NK-92 treated with Interleukin-12 subunit alpha and Interleukin-12 subunit beta, amount 100 ng/mL, for 24 hours (cell line): Measurements from ENCODE around the gene DPYSL3.

ENCODE experiments used
- DNase-seq: peaks from one replicate; lab custom pipeline; 2025; lab: John Stamatoyannopoulos, UW

DPYSL3 gene

DNA sequence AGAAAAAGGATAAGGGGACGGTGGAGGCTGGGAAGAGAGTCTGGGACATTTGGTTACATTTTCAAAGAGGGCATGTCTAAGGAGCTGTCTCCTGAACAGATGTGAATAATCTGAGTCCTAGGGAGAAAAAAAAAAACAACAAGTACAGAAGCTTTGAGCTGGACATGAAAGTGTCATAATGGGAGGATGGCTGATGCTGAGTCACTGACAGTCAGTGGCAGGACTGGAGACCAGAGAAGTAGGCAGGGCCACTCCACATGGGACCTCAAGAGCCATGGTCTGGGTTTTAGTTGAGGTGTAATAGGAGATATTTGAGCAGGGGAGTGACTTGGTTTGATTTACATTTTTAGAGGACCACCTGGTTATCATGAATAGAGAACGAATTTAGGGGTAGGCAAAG is 70.6 kb downstream of the DPYSL3 start:
- DNase-seq: no peak

DNA sequence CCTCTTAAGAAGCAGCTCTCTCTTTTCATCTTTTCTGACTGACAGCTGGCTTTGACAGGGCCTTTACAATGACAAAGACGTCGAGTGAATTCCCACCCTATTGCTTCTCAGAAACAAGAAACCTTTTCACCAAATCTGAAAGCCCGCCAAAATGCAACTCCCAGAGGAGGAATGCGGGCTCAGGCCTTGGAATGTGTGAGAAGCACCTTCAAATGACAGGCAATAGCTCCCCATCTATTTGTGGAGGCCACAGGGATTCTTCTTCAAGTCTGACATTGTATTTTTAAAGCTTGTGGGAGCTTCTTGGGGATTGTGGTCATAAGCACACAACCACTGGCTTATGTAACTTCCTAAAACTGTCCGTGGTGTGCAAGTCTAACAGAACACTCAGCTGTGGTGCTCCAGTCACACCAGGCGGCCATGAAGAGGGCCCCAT is 72.7 kb downstream of the DPYSL3 start:
- DNase-seq: no peak

DNA sequence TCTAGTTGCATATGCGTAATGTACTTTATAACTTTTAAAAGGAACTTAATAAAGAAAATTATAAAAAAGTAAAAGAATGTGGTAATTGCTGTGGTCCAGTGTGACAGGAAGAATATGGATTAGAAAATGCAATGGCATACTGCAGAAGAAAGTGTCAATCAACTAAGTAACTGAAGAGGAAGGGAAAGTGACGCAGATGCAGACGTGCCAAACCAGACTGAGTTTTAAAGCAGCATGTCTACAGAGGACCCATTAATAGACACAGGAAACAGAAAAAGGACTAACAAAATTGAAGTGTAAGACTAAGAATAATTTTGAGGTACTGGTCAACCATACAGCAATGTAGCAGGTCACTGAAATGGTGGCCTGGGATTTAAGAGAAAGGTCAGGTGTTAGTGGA is 73.3 kb downstream of the DPYSL3 start:
- DNase-seq: no peak

DNA sequence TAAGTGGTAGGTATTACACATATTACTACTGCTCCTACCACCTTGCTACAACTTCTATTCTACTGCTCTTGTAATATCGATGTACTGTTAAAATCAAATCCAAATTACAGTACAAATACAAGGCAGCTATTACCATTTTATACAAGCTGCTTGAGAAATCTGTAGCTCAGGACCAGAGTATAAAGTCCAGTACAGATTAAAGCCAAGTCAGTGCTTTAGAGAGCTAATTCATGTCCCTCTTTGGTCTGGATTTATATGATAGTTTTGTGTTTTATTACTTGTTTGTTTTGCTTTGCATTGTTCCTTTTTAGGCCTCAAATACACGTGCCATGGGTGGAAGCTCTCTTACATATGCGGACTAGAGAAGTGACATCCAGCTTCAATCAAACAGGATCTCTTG is 75.8 kb downstream of the DPYSL3 start:
- DNase-seq: no peak

DNA sequence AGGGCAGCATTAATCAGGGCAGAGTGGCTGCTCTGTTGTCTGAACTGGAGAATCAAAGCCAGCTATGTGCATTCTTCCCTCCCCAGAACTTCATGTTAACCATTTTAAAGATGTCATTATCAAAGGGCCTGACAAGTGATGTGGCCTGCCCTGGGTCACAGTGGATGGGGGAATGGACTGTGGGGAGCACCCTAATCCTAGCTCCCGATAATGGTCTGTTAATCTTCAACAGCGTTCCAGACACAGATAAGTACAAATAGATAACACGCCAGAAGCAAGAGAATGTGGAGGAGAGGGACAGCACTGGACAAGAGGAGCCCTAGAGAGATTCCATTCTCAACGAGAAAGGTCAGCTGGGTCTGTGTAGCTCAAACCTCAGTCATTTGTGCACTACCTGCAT is 77.5 kb downstream of the DPYSL3 start:
- no peak for DNase-seq

DNA sequence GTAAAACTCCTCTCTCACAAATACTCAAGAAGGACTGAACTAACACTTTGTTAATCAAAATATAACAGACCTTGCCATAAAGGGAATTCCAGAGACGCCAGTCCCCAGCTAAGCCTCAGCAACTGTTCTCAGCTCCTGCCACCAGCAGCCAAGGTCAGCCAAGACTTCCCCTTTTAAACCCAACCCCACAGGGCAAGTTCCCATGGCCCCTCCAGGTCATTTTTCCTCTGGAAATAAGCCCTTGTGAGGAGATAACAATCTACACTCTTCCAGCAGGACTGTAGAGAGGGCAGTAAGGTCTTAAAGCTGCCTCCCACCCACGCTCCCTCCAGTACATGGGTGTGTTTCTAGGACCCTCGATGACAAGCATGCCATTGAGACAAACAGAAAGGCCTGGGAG is 78.3 kb downstream of the DPYSL3 start:
- DNase-seq: no peak

DNA sequence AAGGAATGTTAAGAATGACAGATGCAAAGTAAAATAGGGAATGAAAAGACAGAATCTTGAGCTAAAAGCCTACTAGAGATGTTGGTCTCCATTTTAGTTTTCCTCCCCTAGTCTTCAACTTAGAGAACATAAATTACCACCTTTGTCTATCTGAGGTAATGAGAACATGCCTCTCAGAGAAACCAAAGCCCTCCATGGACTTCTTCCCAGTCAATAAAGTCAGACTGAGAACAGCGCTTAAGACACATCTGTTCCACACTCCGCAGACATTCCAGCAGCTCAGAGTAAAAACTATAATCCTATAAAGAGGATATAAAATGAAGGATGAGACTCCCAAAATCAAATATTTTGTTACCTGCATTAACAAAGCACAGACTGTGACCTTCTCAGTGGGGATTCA is 79.2 kb downstream of the DPYSL3 start:
- no peak for DNase-seq

DNA sequence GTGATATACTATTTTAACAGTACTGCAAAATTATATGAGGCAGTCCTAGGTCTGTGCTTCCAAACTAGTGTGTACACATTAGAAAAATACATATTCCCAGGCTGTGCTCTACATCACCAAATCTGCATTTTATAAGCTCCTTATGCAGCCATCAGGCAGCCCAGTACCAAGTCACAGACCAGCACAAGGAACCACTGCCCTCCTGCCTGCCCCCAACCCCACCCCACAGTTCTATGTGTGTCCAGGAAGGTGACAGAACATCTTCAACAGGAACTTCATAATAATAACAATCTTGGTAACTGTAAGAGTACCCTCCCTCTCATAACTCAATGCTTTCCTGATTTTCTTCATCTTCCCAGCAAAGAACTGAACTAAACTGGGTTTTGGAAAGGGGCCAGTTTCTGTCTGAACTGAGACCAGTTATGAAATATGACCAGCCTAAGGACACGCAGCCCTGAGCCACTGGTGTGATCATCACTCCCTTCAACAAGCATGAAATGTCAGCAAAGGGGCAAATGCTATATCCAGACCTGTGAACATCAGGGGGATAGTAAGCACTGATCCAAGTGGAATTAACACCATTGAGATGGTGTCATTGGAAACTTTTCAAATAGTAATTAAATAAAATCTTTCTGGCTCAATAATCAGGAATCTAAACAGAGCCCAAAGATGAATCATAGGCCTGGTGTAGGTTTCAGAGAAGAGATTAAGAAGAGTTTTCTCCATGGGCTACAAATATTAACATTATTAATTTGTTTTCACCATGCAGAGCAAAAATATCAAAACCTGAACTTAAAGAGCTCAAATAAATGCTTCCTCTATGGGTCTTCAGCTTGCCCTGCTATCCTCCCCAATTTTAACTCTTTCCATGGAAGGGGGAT is 82.1 kb downstream of the DPYSL3 start:
- DNase-seq: no peak

DNA sequence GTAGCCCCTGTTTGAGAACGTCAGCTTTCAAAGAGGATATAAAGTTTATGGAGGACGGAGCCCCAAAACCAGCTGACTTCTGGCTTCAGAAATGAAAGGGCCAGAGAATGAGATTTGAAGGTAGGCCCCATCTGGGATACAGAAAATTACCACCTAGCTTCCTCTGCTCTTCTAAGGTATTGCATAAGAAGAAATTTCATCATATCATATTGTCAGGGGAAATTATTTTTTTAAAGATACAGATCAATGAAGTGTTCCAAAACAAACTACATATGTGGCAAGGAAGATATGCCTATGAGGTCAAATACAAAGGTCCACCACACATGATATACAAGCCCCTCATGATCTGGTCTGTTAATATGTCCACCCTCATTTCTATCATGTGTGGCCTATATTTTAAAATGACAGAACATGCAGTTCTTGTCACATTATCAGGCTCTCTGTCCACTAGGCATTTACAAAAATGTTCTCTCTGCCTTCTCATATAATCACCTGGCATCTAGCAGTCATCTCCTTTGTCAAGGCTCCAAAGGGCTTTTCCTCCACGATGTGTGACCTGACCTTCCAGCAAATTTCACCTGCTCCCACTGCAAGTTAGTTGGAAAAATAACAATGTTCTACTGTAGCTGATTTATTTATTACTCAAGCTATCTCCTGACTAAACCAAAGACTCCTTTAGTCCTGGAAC is 83.1 kb downstream of the DPYSL3 start:
- DNase-seq: no peak

DNA sequence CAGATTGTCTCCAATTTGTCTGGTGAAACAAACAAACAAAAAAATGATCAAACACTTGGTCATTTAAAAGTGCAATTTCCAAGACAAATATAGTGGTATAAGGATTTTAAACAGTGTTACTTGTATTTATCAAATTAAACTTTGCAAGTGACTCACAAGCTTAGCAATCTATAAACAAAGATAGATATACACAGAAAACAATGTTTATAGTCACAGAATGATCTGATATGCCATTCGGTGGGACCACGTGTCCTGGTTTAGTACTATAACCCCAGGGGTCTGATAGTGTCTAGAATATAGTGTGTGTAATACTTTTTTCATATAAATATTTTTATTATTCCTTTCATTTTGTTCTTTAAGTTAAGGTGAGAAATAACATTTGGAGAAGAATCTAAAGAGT is 91.3 kb downstream of the DPYSL3 start:
- DNase-seq: no peak

DNA sequence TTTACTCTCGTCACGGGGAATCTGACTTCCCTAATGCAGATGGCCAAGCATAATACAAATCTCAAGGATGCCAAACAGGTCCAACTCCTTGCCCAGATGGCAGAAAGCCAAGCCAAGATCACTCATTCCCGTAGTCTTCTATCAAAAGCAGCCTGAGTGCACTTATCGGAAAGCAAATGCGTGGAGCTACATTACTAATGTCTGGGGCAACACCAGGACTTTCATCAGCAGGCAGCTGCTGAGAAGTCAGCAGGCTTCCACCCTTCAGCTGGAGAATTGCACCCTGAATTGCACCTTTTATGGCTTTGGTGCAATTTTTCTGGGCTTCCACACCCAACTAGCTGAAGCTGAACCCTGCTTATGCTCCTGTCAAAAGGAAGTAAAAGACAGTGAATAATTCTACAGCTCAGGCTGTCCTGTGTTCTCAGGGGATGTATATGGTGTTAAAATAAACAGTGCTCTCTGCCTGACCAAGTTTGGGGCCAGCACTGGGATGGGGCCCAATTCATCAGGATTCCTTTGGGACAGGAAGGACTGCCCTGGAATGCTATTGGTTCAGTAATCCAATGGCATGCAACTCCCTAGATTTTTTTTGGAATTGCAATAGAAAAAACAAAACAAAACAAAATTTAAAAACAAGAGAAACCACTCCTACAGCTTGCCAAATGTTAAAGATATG is 92.6 kb downstream of the DPYSL3 start:
- DNase-seq: no peak

DNA sequence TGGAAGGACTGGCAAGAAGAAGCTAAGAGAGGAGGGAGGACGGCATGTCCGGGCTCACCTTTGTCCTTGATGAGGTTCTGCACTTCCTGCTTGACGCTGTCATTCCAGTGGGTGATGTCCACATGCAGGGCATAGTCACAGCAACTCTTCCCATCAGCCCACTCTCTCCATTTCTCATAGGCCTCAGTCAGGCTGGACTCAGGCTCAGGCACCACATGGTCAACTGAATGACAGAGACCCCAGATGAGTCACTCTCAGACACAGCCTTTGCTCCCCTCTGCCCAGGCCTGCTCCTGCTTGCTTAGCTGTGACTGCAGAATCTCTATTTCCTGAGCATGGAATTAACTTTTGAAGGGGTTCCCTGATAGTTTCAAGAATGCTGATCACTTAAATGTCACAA is 94.2 kb downstream of the DPYSL3 start:
- no peak for DNase-seq

DNA sequence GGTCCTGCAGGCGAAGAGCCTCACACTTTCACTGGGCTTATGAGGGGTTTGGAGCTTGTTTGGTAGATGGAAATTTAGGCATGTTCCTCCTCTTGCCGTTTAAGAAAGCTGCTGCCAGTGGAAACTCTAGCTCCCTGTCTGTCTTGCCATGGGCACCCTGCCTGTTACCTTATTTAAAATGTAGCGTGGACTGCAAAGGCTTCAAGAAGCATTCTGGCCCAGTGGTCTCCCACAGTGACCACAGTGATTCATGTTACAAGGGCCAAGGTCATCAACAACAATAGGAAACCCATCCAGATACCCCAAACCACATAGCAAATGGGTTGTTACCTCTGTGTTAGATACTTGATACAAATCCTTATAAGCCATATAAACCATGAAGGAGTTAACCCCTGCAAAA is 96.6 kb downstream of the DPYSL3 start:
- no peak for DNase-seq

DNA sequence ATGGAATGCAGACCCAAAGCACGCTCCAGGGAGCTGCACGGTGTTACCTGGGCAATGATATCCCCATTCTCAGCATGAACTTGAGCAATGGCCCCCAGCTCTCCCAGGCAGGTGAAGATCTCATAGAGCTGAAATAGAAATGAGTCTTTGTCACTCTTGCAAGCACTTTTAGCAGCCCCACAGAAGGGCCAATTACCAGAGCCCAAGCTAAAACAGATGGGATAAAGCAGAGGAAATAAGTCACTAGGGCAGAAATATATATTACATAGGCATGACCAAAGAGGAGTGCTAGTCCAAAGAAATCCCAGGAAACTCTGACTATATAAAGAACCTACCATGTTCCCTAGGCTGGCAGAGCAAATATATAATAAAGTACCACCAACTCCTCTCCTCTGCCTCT is 97.3 kb downstream of the DPYSL3 start:
- DNase-seq: no peak

DNA sequence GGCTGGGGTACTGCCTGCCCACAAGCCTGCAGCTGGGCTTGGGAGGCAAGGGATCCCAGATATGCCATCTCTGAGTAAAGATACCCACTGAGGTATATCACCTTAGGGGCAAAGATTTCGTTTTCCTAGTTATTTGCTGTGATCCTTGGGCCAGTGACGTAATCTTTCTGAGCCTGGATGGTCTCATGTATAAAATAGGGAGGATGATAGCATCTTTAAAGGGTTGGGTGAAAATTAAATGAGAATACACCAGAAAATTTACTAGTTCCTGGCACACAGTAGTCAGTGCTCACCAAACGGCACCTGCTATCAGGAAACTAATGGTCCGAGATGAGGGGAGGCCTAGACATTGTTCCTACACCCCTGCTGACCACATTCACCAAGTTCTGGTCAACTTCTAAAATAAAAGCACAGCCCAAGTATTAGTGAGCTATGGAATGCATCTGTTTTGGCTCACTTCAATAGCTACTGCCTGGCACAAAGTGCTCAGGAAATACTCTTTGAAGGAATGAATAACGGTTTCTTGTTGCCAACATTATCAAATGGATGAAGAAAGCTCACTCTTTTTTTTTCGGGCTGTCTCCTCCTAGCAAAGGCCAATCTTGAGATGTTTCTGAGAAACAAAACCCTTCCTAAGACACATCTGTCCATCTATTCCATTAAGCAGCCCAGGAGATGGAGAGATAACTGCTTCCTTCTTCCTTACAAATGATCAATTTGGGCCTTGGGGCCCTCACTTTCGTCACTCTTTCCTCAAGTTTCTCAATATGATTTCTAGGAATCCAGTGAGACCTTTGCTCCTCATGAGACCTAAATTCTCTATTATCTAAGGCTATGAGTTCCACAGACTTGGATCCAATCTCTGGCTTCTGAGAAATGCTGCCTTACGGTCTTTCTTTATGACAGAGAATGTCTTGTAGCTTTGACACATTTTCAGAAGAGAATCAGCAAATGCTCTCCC is 98.2 kb downstream of the DPYSL3 start:
- DNase-seq: no peak

DNA sequence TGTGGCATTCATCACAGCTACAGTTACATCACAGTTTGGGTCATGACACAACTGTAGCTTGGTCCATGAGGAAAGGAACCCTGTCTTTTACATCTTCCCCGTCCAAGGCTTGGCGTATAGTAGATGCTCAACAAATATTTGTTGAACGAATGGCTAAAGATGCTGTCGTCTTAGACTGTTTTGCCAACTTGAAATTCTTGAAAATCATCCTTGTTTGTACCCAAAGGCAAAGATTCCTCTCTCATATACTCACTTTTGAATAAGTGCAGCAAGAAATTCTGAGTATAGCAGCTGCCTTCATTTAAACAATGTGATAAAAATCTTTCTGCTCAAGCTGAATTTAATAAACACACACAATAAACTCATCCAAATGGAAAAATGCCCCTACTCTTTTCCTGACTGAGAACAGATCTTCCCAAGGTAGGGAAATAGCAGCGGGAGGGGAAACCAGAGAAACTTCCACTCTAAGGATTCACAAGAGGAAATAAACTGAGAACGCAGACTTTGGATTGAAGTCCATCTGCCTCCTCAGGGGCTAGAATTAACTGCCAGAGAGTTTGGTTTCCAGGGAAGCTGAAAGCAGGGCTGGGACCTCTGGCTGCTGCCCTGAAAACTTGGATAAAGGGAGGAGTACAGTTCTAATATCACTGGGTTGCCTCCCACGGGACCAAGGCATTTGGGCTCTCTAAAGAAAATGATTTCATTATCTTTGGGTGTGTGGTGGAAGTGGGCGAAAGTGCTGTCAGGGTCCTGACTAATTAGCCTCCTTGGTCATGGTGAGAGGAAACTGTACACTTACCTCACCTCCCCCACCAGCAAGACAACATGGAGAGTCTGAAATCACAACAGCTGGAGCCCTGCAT is 99.1 kb downstream of the DPYSL3 start:
- no peak for DNase-seq

DNA sequence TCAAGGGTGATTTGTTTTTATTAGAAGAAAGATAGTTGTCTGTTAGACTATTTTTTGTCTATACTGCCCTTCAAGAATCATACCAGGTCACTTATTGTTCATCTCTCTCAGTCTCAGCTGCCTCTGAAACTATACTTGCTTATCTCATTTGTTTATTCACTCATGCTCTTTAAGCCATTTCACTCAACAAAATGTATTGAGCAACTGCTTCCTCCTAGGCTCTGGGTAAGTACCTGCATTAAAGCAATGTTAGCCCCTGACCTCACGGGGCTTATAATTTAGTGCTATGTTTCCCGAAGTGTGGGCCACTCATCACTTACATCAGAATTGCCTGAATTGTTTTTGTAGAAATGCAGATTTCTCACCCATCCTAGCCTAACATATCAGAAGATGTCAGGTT is 100.9 kb downstream of the DPYSL3 start:
- no peak for DNase-seq

DNA sequence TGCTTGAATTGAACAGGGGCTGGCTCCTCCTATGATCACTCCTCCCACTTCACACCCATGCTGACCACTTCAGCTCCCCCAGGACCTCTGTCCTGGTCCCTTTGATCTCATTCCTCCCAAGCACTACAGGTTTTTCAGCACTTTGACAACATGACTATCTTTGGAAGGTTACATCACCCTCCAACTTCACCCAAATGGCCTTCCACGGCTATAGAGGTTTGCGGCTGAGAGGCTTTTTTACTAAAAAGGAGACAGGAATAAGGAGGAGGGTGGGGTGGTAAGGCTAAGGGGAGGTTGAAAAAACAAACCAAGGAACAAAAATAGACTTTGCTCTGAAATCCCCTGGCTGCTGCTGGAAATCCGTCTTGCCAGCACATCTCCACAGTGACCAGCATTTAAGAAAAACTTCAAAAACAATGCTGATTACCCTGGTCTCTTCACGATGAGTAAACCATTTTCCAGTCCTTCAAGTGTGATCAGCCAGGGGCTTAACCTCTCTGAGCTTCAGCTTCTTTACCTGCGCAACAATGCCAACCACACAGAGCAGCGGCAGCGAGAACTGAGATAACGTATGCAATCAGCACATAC is 102.7 kb downstream of the DPYSL3 start:
- no peak for DNase-seq

DNA sequence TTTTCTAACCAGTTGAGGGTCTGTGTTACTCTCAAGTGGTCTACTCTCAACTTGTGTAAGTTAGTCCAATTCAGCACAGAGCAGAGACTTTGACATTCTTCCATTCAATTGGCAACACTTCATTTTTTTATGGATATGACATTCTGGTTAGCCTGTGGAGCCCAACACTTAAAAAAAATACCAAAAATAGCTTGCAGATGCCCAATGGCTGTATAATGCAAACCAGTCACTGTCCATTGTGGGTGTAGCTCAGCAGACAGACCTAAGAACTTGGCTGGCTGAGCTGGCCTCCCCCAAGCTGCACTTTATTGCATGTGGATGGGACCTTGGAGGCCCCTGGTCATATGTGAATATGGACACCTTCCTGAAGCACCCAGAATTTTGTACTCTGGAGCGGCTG is 103.2 kb downstream of the DPYSL3 start:
- no peak for DNase-seq

DNA sequence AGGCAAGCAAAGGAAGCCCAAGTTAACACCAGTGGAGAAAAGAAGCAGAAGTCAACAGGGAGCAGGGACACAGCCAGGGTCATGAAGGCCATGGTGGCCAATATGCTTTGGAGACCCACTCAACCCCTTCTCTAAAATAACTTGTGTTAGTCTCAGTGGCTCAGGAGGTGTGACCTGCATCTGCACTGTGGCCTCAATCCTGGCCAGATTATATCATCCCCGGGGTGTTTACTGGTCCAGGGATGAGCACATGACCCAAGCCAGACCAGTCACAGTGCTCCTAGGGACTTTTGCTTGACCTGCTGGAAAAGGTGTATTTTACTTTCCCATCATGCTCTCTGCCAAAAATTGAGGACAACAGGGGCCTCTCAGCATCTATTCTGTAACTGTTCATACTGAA is 105.2 kb downstream of the DPYSL3 start:
- DNase-seq: no peak
